HT-29 (cell line): ENCODE data around the gene SH3RF3. TPM values are rescaled to one million over a fixed set of nuclear protein-coding genes. Genes with fewer than 3 reads are reported as not detected.
A peak's percentile ranks its signal among the peaks of the same experiment; 100 is the strongest.

Experiments used
- DNase-seq: peaks from one replicate; pipeline ENCODE4 v3.0.0-alpha.2; 2015; ENCODE audit warnings: low spot score
- total RNA-seq: library from RNA; depleted of rRNA; stranded (reverse); fragments of >200 nt; shearing (Covaris generic); gene quantifications from 2 replicates; pipeline ENCODE4 v1.2.3, GENCODE V29; 2014

SH3RF3 gene
- total RNA-seq, 1 experiment from 2014 or later: 0.05 TPM

DNA sequence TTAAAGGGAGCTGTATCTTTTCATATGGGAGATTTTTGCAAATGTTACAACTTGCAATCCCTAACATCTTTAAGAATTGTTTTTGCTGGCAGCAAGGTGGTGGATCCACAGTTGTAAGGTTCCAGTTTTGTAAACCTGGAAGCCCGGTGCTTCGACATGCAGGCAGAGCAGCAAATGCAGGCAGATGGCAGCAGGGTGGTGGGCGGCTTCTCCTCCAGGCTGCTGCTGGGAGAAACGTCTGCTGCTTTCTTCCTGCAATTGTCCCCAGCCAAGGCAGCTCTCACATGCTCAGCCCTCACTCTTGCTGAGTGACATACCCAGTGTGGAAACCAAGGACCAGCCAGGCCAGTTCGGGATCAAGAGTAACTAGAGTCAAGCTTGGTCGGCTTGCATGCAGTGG lies 318.8 kb downstream of the SH3RF3 start:
- DNase-seq: no peak

DNA sequence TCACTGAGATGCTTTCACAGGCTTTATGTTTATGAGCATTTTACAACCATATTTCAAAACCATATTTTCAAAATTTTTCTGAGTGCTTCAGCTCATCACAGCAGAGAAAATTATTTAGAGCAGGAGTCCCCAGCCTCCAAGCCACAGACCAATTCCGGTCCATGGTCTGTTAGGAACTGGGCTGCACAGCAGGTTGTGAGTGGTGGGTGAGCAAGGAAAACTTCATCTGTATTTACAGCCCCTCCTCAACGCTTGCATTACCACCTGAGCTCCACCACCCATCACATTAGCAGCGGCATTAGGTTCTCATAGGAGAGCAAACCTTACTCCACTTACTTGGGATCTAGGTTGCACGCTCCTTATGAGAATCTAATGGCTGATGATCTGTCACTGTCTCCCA lies 319.2 kb downstream of the SH3RF3 start:
- no peak for DNase-seq

DNA sequence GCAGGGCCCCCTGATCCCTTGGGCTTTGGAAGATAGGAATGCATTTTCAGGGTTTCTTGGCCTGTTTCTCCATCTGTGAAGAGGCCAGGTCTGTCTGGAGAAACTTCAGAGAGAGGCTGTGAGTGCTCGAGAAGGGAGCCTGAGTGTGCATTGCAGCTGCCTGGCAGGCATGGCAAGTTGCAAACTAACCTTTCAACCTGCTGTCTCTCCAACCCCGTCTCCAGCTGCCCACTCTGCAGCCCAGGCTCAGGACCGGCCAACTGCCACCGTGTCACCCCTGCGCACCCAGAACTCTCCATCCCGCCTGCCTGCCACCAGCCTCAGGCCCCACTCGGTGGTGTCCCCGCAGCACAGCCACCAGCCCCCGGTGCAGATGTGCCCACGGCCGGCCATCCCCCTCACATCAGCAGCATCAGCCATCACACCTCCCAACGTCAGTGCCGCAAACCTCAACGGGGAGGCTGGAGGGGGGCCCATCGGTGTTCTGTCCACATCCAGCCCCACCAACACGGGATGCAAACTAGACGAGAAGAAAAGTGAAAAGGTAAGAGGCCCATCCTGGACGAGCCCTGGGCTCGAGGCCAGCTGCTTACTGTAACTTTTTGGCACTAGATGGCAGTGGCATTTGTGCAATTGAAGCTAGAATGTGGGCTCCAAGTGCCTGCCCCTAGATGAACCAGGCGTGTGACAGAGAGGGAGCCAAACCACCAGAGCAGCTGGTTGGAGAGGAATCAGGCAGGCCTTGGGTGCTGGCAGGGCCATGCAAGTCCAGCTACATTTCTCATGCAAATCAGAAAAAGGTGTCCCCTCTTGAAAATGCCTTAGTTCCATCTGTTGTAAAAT lies 320.2 kb downstream of the SH3RF3 start:
- DNase-seq: peak; percentile 41

DNA sequence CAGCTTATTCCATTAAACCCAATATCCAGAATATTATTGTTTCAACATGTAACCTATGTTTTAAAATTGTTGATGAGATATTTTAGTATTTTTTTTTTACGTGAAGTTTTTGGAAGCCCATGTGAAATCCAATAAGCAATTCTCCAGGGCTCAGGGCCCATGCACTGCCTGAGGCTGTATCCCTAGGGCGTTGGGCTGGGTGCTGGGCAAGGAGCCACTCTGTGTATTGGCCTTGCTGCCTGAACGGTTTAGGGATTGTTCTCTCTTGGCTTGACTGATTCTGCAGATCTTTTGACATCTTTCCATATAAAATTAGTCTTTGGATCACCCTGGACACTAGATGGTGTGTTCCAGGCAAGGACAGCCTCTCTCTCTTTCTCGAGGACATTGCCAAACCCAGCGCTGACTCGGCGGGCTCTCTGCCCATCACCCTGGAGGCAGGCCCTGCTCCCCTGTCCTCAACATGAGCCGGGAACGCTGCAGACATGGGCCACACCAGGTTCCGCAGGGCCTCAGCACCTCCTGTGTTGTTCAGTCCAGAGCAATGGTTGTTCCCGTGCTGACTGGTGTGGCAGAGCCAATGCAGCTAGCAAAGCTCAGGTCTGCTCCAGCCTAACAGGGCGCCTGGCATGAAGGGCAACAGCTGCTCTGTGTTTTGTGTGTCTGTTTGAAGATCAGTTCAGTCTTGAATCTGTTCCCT lies 321.7 kb downstream of the SH3RF3 start:
- no peak for DNase-seq

DNA sequence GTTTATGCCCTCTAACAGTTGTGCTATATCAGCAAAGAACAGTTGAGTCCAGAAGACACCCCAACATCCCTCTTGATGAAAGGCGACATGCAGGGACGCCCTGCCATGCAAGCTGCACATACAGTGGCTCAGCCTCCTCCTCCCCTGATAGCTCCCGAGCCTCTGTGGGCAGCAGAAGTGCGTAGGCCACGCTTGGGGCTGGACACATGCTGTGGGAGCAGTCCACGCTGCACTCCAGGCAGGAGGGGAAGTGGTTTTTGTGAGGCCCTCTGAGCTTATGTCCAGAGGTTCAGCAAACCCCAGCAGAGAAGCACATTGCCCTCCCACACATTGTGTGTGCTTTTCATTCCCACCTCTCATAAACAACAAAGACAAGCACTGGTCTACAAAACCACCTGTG lies 322.7 kb downstream of the SH3RF3 start:
- DNase-seq: no peak

DNA sequence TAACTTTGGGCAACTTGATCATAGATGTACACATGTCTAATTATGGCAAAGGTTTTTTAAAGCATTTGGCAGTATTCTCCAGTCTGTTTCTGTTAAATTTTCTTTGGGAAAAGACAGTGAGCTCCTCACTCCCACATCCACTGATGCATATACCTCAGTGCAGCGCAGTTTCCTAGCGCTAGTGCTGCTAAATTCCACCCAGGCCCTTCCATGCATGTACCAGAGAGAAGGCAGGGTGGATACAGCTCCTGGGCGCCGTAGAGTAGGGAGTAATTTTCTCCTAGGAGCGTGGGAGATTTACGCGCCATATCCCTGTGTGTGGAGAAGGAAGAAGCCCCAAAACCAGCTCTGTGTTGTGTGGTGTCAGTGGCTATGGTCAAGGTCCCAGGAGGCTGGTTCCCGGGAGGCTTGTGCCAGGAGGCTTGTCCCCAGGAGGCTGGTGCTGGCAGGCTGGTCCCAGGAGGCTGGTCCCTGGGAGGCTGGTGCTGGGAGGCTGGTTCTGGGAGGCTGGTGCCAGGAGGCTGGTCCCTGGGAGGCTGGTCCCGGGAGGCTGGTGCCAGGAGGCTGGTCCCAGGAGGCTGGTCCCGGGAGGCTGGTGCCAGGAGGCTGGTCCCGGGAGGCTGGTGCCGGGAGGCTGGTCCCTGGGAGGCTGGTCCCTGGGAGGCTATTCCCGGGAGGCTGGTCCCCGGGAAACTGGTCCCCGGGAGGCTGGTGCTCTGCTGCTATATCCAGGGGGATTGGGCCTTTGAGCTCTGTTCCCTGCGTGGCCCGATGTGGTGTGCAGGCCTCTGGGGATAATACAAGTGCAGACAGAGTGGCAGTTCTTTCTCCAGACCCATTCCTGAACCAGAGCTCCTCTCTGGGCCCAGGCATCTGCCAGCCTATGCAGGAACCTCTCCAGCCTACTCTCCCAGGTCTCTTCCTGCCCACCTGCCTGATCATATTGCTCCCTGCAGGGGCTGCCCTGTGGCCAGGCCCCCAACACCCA lies 323.6 kb downstream of the SH3RF3 start:
- no peak for DNase-seq

DNA sequence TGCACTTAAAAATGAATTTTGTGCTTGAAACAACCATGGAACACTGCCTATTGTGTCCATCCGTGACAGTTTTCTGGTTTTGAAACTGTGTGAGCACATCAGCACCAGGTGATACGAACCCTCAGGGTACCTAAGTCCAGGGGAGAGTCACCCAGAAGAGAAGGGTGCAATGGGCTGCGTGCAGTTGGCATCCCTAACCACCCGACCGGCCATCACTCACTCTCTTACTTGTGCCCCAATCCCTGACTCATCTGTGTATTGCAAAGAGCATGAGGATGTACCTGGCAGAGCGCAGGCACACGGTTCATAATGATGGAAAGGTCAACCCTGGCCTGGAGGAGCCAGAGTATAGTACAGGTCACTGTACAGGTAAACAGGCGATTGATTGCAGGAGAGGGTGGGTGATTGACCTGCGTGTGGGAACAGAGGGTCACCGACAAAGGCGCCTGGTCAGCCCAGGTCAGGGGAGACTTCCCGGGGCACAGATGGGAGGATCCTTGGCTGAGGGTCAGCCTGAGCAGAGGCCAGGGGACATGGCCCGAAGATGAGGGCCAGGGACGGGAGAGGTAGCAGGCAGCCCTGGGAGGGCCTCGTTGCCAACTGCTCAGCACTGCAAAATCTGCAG lies 324.5 kb downstream of the SH3RF3 start:
- DNase-seq: no peak

DNA sequence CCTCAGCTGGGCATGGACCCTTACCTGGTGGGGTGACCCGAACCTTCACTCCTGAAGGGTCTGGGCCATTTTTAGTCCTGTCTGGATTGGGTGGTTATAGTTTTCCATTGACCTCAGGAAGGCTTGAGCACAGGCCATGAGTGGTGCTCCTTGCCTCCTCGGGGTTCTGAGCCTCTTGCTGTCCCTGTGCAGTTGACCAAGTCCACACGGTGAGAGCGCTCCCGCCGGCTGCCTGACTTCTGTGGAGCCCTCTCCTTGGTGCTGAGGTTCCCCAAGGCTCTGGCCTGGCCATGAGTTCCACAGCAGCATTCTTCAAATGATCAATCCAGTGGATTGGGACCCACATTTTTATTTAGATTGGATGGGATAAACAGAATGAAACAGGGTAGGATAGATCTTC lies 325.3 kb downstream of the SH3RF3 start:
- no peak for DNase-seq

DNA sequence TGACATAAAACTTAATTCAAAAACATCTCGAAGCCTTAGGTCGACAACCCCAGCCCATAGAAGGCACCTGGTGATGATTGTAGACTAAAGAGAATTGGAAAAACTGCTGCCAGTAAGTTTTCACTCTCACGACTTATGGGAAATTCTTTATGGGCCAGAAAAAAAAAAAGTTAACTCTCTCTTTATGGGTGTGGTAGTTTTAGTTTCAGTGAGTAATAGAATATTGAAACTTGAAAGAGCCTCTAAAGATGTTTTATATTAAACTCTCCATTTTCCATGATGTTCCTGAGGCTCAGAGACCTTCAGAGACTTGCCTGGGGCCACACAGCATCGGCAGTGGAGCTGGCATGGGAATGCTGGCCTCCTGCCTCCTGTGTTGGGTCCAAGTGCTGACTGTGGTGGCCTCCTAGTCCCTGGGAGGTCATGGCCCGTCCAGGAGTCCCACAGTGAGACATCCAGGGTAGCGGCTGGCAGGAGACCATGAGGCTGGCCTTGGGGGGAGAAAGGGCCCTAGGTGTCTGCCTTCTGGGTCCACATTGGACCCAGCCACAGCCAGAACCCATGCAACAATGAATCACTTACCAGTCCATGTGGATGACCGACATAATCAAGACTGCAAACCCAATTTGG lies 325.9 kb downstream of the SH3RF3 start:
- DNase-seq: no peak

DNA sequence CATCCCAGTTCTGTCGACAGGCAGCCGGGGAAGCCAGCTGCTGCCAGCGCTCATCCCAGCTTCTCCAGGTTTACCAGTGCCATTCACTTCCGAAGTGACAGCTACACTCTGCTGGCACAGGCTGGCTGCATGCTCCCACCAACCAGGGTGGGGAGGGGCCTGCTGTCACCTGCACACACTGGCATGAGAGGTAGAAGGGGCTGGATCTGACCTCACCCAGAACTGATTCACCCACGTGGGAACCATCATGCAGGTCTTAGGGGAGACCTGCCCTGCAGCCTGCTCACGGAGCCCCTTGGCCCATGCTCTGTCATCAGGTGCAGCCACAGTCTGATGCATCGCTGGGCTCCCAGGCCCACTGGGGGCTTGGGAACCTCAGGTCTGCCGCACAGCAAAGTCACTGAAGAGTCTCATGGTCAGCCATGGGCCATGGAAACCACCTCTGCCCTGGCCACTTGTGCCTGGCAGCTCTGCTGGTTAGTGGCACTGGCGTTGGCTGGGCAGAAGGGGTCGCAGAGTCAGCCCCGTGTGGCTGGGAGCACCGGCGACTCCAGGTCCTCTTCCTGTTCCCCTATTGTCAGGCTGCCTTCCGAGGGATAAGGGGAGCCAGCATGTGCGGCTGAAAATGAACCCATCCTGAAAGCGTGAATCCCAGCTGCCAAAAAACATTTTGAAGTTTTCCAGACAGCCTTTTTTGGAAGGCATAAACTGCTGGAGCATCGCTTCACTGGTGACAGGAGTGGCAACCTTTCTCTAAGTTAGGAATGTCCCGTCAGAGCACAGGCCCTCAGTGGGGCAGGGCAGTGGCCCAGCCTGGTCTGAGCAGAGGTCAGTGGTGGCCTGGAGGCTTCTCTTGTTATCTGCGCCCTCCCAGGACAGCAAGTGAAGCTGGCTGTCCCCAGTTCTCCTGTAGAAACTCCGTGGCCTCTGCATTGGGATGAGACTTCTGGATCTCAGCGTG lies 327.0 kb downstream of the SH3RF3 start:
- DNase-seq: no peak

DNA sequence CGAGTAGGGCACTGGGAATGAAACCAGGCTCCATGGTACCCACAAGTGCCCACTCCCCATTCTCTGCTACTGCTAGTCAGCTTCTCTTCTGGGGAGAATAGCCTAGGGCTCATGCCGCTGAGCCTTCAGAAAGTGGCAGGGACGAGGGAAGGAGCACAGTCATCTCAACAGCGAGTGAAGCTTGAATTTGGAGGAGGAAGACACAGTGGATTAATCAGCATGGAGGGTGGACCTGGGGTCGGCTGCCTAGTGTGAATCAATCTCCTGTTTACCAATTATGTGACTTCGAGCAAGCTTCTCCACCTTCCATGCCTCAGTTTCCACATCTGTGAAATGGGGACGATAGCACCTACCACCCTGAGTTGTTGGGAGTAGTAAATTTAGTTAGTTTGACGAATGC lies 327.8 kb downstream of the SH3RF3 start:
- DNase-seq: no peak

DNA sequence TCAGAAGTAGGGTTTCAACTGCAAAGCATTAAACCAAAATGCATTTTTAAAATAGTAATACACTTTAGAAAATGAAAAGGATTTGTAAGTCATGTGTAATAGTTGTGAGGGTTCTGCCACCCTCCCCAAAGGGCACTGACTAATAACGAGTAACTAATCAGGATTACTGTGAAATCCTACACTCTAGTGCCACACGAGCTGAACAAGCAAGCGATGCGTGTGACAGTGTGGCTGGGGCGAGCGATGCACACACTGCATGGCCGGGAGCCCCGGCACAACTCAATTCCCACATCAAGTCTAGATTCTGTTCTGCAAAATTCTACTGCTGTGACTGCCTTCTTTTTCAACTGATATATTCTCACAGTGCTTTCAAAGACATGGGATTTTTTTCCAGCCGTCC lies 328.4 kb downstream of the SH3RF3 start:
- no peak for DNase-seq

DNA sequence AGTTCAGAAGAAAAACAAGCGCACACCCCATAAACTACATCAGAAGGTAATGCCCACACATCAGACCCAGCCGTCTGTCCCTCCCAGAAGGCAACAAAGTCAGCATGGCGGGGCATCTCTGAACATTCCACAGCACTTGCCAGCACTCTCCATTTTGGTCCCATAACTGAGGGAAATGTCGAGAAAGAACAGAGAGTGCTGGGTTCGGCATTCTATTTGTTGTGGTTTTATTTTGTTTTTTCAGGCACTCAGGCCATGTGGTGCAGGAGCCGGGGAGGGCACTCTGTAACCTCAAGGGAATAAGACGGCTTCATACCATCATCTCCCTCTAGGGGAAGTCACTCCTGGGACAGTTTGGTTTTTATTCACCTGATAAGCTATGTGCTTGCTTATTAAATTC lies 328.8 kb downstream of the SH3RF3 start:
- peak; percentile 34 for DNase-seq

DNA sequence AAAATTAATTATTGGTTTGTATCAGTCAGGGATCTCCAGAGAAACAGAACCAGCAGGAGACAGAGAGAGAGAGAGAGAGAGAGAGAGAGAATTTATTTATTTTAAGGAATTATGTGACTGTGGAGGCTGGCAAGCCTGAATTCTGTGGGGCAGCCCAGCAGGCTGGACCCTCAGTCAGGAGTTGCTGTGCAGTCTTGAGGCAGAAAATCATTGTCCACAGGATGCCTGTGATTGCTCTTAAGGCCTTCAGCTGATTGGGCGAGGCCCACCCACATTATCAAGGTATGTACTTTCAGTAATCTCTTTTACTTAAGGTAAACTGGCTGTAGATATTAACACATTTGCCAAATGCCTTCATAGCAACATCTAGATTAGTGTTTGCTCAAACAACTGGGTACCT lies 329.5 kb downstream of the SH3RF3 start:
- DNase-seq: no peak

DNA sequence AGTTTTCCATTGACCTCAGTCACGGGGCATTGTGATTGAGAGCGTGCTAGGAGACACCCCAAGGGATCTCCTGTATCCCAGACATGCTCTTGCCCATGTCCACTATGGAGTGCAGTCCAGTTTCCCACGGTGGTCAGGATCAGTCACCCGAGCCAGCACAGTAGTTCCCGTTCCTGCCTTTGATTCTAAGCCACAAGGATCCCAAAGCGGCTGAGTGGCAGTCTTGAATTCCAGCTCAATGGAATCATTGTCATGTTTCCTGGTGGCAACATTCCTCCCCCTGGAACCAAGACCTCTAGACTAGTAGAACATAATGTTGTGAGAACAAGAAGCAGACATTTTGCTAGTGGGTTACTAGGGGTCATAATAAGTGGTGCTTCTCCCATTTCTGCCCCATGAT lies 330.5 kb downstream of the SH3RF3 start:
- DNase-seq: no peak

DNA sequence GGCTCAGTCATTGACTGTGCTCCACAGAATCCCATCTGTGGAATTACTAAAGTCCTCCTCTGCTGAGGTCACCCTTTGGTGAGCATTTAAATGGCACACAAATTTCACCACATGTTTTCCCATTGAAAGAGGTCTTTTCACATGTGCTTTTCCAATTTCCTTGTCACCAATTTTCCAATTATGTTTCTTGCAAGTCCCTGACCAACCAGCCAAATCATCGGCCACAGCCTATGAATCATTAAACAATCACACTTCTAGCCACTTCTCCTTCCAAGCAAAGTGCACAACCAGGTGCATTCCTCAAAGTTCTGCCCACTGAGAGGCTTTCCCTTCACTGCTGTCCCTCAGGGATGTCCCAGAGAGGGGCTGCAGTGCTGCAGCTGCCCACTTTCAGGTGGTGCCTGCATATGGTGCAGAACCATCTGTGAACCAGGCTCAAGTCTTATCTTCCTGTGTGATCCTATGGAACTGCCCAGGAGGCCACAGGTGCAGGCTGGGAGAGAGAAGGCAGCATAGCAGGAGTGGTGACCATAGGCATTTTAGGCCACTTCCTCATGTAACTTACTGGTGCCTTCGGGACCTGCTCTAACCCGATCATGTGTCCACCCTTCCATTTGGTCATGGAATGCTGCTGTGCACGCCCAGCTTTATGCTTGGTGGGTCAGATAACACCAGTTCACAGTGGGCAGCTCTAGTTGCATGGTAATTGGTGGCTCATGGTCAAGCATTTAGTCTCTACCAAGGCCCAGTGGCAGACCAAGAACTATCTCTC lies 331.7 kb downstream of the SH3RF3 start:
- DNase-seq: no peak

DNA sequence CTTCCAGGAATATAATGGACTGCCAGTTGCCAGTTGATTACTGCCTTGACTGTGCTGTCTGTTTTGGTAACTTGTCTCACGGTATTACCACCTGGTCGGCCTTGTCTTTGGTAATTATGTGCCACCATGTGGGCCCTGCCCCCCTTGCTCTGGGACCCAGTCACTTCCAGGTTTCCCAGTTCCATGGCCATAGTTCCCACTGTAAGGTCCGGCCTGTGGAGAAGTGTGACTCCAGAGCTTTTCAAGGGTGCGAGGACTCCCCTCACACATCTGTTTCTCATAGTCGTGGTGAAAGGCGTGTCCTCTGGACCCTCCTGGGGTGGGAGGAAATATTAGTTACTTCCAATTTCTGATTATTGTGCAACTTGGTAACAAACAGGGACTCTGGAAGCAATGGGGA lies 334.2 kb downstream of the SH3RF3 start:
- DNase-seq: no peak

DNA sequence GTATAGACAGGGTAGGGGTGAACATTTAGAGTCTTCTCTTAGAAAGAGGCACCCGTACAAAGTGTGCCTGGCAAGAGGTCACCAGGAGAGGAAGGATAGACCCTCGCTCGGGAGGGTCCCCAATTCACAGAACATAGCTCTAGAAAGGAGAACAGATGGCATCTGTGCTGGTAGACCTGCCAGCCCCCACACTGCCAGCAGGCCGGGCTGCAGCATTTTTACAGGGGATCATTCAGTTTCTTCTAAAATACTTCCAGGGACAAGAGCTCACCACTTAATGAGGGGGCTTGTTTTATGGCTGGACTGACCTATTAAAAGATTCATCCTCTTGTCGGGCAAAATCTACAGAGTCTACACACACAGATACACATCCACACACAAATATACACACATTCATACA lies 334.9 kb downstream of the SH3RF3 start:
- DNase-seq: no peak
